AG04449 (cell line): ENCODE results near the gene ST6GALNAC4.

Experiments
- CTCF ChIA-PET: fragments of 350-600 bp; formaldehyde crosslinking; extraction: SDS; loops from one replicate; lab custom pipeline; 2021; ENCODE audit warnings: antibody characterized with exemption; lab: Yijun Ruan, JAX
- POLR2A ChIA-PET: fragments of 400-600, 350-600 bp; formaldehyde crosslinking; extraction: SDS; loops from one replicate; lab custom pipeline; 2020; ENCODE audit warnings: antibody characterized with exemption, inconsistent platforms; lab: Yijun Ruan, JAX
- DNase-seq: peaks from one replicate; pipeline ENCODE4 v3.0.0-alpha.2; 2010; ENCODE audit warnings: low read depth, low spot score
- H3K4me3 ChIP-seq: 2 replicates; pipeline ENCODE4 v1.5.1; 2011; ENCODE audit warnings: low read depth, mild to moderate bottlenecking, control low read depth, low read length
- CTCF ChIP-seq: IDR thresholded peaks from one replicate; pipeline ENCODE4 v1.5.1; 2011; ENCODE audit warnings: mild to moderate bottlenecking, moderate library complexity, low read length, control low read depth, inconsistent platforms; ENCODE audit not compliant: insufficient read depth; ENCODE audit errors: missing control alignments

ST6GALNAC4 gene

GRCh38 chr9:127944586-127945218 is 27.9 kb upstream of the ST6GALNAC4 start:
- DNase-seq: no peak
- no peak overlapping the region for H3K4me3 ChIP-seq
- TF ChIP-seq CTCF: no peak
- ChIA-PET CTCF (interaction anchor here (1.2 to 14.3 kb wide), 21 partner anchors 11 to 171 kb away, joined by 3 to 226 read pairs (median 18); partner anchors contain the start of gene EEIG1), POLR2A (no interaction called here)

GRCh38 chr9:127943731-127944144 is 26.9 kb upstream of the ST6GALNAC4 start:
- TF ChIP-seq CTCF: peak; percentile 98
- ChIA-PET POLR2A (interaction anchor here (0.7 kb wide), 1 partner anchor 156 kb away, joined by 3 read pairs; no protein-coding TSS in a partner anchor), CTCF (interaction anchor here (0.7 to 14.3 kb wide), 40 partner anchors 10 to 185 kb away, joined by 3 to 226 read pairs (median 8); partner anchors contain the start of genes EEIG1, NAIF1, PIP5KL1 and SLC25A25)
- no peak overlapping the region for H3K4me3 ChIP-seq
- no peak for DNase-seq

- POLR2A ChIA-PET: interaction anchor here (0.7 kb wide), 1 partner anchor 9 kb away, joined by 3 read pairs; no protein-coding TSS in a partner anchor
- TF ChIP-seq CTCF: no peak
- H3K4me3 ChIP-seq: no peak overlapping the region
- DNase-seq: no peak
- CTCF ChIA-PET: interaction anchor here (0.7 to 14.3 kb wide), 45 partner anchors 9 to 185 kb away, joined by 3 to 226 read pairs (median 7); partner anchors contain the start of genes EEIG1, NAIF1, PIP5KL1 and ST6GALNAC6
These were observed 26.3 kb upstream of the ST6GALNAC4 start for GRCh38 chr9:127943011-127943662.

- ChIA-PET POLR2A (interaction anchor here (0.7 kb wide), 1 partner anchor 10 kb away, joined by 3 read pairs; no protein-coding TSS in a partner anchor), CTCF (interaction anchor here (0.6 to 14.3 kb wide), 38 partner anchors 9 to 186 kb away, joined by 3 to 226 read pairs (median 7); partner anchors contain the start of genes EEIG1, NAIF1 and PIP5KL1)
- peak; percentile 92 for TF ChIP-seq CTCF
- no peak for DNase-seq
- no peak overlapping the region for H3K4me3 ChIP-seq
These were observed 25.6 kb upstream of the ST6GALNAC4 start for GRCh38 chr9:127942216-127943010.

GRCh38 chr9:127941961-127942215 is 25.0 kb upstream of the ST6GALNAC4 start:
- no peak overlapping the region for H3K4me3 ChIP-seq
- CTCF ChIA-PET: interaction anchor here (0.8 to 14.3 kb wide), 30 partner anchors 8 to 187 kb away, joined by 3 to 226 read pairs (median 14); partner anchors contain the start of gene EEIG1
- POLR2A ChIA-PET: no interaction called here
- TF ChIP-seq CTCF: no peak
- DNase-seq: no peak
